C4-2B (cell line): ENCODE measurements around the gene SGCE.

Experiments used
- CTCF ChIP-seq: fragments of 450-650 bp; conservative IDR thresholded peaks from 2 replicates; pipeline ENCODE4 v1.5.1; 2017; ENCODE audit warnings: mild to moderate bottlenecking
- ZFX ChIP-seq: fragments of 450-650 bp; IDR thresholded peaks from 2 replicates; pipeline ENCODE4 v1.6.1; 2017

- no peak for TF ChIP-seq CTCF
- TF ChIP-seq ZFX = no peak
These were observed 15.7 kb upstream of the SGCE start for GRCh38 chr7:94671444-94672235.
